ENCODE data around the gene GNMT. TPM values are rescaled to one million over a fixed set of nuclear protein-coding genes. Genes with fewer than 3 reads are reported as not detected.

GNMT gene
- total and polyA plus RNA-seq, 2 donors (not counting 1 experiment from before 2014, with no cell fraction given), result 0.06 TPM; not detected in 1

GRCh38 chr6:42935322-42935721 is 25.2 kb upstream of the GNMT start:
- Histone ChIP-seq H3K27me3 (ENCODE audit: control insufficient read depth, insufficient read depth, low read length) (no peaks in the 10 kb centered on the region), H3K9me3 (ENCODE audit: control insufficient read depth, insufficient read depth, low read depth, low read length) (no peaks in the 10 kb centered on the region), H3K79me2 (ENCODE audit: control insufficient read depth, insufficient read depth, low read length) (peaks cover 21% of the 10 kb centered on the region), H3K27ac (ENCODE audit: insufficient read depth, low read length) (no peak overlapping the region), H3K9ac (ENCODE audit: insufficient read depth, low read length) (no peak overlapping the region), H3K4me2 (ENCODE audit: extremely low read depth, insufficient read depth, low read length) (no peak overlapping the region), H3K4me1 (ENCODE audit: control insufficient read depth, extremely low read depth, insufficient read depth, low read length) (peaks cover 3% of the 10 kb centered on the region), H2AFZ (ENCODE audit: low read length) (no peak overlapping the region), H4K20me1 (ENCODE audit: control insufficient read depth, extremely low read depth, insufficient read depth, low read length) (no peaks in the 10 kb centered on the region), H3K4me3 (replicated peaks in 1 of 4; ENCODE audit: control extremely low read depth in 1 of 4, insufficient read depth in 1 of 4, low read depth in 3 of 4, low read length in 4 of 4) (no peak overlapping the region), H3K36me3 (ENCODE audit: control insufficient read depth, insufficient read depth, low read length) (peaks cover 16% of the 10 kb centered on the region)
- TF ChIP-seq CTCF (conservative IDR thresholded peaks at IDR 0.05 in 1 of 2, IDR thresholded peaks at IDR 0.05 in 1 of 2; ENCODE audit: low read depth in 1 of 2, low read length in 2 of 2) (no peak), EZH2 (IDR thresholded peaks at IDR 0.05; ENCODE audit: low read length, missing control alignments) (no peak)
- no peak for DNase-seq (ENCODE audit: low read depth in 2 of 2)

- Histone ChIP-seq H2AFZ (ENCODE audit: low read length) (no peak overlapping the region), H4K20me1 (ENCODE audit: control insufficient read depth, extremely low read depth, insufficient read depth, low read length) (no peaks in the 10 kb centered on the region), H3K36me3 (ENCODE audit: control insufficient read depth, insufficient read depth, low read length) (peaks cover 17% of the 10 kb centered on the region), H3K9ac (ENCODE audit: insufficient read depth, low read length) (no peak overlapping the region), H3K27me3 (ENCODE audit: control insufficient read depth, insufficient read depth, low read length) (no peaks in the 10 kb centered on the region), H3K27ac (ENCODE audit: insufficient read depth, low read length) (no peak overlapping the region), H3K4me3 (replicated peaks in 1 of 4; ENCODE audit: control extremely low read depth in 1 of 4, insufficient read depth in 1 of 4, low read depth in 3 of 4, low read length in 4 of 4) (no peak overlapping the region), H3K4me2 (ENCODE audit: extremely low read depth, insufficient read depth, low read length) (no peak overlapping the region), H3K79me2 (ENCODE audit: control insufficient read depth, insufficient read depth, low read length) (peaks cover 14% of the 10 kb centered on the region), H3K9me3 (ENCODE audit: control insufficient read depth, insufficient read depth, low read depth, low read length) (no peaks in the 10 kb centered on the region), H3K4me1 (ENCODE audit: control insufficient read depth, extremely low read depth, insufficient read depth, low read length) (no peaks in the 10 kb centered on the region)
- TF ChIP-seq CTCF (conservative IDR thresholded peaks at IDR 0.05 in 1 of 2, IDR thresholded peaks at IDR 0.05 in 1 of 2; ENCODE audit: low read depth in 1 of 2, low read length in 2 of 2), result no peak
- TF ChIP-seq EZH2 (IDR thresholded peaks at IDR 0.05; ENCODE audit: low read length, missing control alignments), result no peak
- DNase-seq (ENCODE audit: low read depth in 2 of 2), result no peak
Measured at GRCh38 chr6:42936398-42936797, 24.2 kb upstream of the GNMT start.

- H3K79me2 ChIP-seq (ENCODE audit: control insufficient read depth, insufficient read depth, low read length), result peaks cover 7% of the 10 kb centered on the region
- no peak for DNase-seq (ENCODE audit: low read depth in 2 of 2)
- TF ChIP-seq CTCF (conservative IDR thresholded peaks at IDR 0.05 in 1 of 2, IDR thresholded peaks at IDR 0.05 in 1 of 2; ENCODE audit: low read depth in 1 of 2, low read length in 2 of 2) (no peak), EZH2 (IDR thresholded peaks at IDR 0.05; ENCODE audit: low read length, missing control alignments) (no peak)
- H4K20me1 ChIP-seq (ENCODE audit: control insufficient read depth, extremely low read depth, insufficient read depth, low read length), result no peaks in the 10 kb centered on the region
- no peak overlapping the region for H2AFZ ChIP-seq (ENCODE audit: low read length)
- no peak overlapping the region for H3K4me3 ChIP-seq (replicated peaks in 1 of 4; ENCODE audit: control extremely low read depth in 1 of 4, insufficient read depth in 1 of 4, low read depth in 3 of 4, low read length in 4 of 4)
- no peaks in the 10 kb centered on the region for H3K9me3 ChIP-seq (ENCODE audit: control insufficient read depth, insufficient read depth, low read depth, low read length)
- H3K27ac ChIP-seq (ENCODE audit: insufficient read depth, low read length), result no peak overlapping the region
- peaks cover 17% of the 10 kb centered on the region for H3K36me3 ChIP-seq (ENCODE audit: control insufficient read depth, insufficient read depth, low read length)
- H3K4me2 ChIP-seq (ENCODE audit: extremely low read depth, insufficient read depth, low read length), result no peak overlapping the region
- H3K27me3 ChIP-seq (ENCODE audit: control insufficient read depth, insufficient read depth, low read length), result no peaks in the 10 kb centered on the region
- no peak overlapping the region for H3K9ac ChIP-seq (ENCODE audit: insufficient read depth, low read length)
- H3K4me1 ChIP-seq (ENCODE audit: control insufficient read depth, extremely low read depth, insufficient read depth, low read length), result no peaks in the 10 kb centered on the region
Measured at GRCh38 chr6:42937548-42938427, 22.8 kb upstream of the GNMT start.
